LNCAP (cell line): ENCODE results near the gene CBX2.

Experiments
- TF ChIP-seq, protein P1 (sequence below): fragments of 450-650 bp; IDR thresholded peaks from 2 replicates; pipeline ENCODE4 v1.5.1; 2017; ENCODE audit warnings: mild to moderate bottlenecking

The CBX2 gene

DNA sequence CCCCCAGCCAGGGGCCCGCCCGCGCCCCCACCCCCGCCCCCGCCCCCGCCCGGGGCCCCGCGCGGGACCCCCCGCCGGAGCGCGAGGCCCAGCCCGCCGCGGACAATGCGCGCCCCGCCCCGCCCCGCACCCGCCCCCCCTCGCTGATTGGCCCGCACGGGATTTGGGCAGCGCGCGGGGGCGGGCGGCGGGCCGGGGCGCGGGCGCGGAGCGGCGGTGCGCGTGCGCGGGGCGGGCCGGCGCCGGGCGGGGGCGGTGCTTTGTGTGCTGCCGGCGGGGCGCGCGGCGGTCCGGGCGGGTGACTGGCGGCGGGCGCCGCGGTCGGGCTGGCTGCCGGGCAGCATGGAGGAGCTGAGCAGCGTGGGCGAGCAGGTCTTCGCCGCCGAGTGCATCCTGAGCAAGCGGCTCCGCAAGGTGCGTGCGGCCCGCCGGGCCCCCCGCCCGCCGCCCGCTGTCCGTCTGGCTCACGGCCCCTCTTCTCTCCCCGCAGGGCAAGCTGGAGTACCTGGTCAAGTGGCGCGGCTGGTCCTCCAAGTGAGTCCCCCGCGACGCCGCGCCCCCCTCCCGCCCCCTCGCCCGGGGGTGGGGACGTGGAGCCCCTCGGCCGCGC lies at the start of gene CBX2:
CBX2 (plus strand) TSS at position 255 of the 610 bp plus-strand sequence; CDS start at position 343, 88 bp downstream.
- TF ChIP-seq, protein P1, sequence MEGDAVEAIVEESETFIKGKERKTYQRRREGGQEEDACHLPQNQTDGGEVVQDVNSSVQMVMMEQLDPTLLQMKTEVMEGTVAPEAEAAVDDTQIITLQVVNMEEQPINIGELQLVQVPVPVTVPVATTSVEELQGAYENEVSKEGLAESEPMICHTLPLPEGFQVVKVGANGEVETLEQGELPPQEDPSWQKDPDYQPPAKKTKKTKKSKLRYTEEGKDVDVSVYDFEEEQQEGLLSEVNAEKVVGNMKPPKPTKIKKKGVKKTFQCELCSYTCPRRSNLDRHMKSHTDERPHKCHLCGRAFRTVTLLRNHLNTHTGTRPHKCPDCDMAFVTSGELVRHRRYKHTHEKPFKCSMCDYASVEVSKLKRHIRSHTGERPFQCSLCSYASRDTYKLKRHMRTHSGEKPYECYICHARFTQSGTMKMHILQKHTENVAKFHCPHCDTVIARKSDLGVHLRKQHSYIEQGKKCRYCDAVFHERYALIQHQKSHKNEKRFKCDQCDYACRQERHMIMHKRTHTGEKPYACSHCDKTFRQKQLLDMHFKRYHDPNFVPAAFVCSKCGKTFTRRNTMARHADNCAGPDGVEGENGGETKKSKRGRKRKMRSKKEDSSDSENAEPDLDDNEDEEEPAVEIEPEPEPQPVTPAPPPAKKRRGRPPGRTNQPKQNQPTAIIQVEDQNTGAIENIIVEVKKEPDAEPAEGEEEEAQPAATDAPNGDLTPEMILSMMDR, result no peak

DNA sequence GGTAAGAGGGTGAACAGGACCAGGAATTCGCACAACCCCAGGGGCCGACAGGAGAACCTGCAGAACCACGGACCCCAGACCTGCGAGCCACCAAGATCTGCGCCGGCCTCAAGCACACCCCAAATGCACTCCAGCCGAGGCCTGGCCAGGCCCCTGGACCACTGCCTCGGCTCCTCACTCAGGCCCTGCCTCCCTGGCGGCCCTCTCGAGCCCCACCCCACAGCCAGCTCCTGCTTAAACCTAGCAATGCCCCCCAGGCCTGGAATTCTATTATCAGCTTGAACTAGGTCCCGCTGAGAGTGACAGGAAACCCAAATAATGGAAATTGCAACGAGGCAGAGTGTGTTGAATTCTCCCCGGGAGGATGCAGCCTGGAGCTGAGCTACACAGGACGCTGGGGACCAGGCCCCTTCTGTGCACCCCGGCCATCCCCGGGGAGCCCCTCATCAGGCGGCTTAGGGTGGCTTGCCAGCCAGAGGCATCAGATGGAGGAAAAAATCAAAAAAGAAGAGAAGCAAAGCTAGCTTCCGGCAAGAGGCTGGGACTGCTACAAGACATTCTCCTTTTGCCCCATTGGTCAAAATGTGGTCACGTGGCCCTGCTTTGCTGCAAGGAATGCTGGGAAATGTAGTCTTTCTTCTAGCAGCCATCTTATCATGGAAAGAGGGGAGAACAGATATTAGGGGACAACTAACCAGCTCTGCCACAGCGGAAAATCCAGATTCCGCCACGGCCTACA lies 49.6 kb upstream of the CBX2 start:
- TF ChIP-seq, protein P1, result no peak

DNA sequence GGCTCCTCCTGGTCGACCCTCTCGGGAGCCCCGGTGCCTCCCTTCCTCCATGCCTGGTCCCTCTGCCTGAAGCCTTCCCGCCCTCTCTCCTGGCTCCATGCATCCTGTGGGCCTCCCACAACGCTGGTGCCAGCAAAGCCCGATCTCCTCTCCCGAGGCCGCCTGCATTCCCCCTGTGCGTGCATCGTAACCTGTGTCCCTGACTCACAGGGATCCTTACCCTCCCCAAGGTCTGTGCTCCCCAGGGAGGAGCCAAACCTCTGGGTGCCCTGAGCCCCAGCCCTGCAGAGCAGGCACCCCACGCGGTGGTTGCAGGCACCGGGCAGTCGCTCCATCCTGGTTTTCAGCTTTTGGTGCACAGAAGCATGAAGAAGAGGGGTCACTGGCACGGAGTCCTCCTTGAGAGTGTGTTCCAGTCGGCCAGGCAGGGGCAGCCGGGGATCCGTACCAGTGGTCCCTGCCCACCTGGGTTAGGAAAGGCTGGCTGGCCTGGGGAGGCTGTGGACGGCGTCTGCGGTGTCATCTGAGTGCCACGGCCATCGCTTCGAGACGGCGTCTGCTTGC lies 49.0 kb upstream of the CBX2 start:
- TF ChIP-seq, protein P1, result no peak

DNA sequence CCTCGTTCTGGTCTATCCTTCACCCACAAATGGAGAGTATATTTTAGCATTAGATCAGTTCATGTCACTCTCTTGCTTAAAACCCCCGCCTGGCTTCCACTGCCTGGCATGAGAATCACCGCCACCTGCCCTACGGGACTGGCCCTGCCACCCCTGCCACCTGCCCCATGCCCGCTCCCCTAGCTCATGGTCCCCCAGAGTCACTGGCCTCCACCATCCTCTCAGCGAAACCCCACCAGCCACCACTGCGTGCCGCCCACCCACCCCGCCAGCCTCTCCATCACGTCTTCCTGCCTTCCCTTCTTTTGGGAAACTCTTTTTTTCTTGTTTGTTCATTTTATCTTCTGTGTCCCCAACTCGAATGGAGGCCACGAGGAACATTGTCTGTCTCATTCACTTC lies 48.2 kb upstream of the CBX2 start:
- TF ChIP-seq, protein P1, result no peak

DNA sequence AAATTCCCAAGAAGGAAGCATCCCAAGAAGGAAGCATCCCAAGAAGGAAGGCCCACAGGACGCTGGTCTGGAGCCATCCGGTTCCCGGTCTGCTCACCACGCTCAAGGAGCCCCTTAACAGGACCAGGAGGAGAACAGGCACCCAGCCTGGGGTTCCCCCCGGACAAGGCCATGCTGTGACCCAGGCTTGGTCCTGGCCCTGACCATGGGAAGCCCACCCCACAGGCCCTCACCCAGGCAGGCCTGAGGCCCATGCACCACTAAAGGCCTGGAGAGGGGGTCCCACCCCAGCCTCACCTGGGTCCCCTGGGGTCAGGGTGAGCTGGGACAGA lies 47.5 kb upstream of the CBX2 start:
- TF ChIP-seq, protein P1, result no peak

DNA sequence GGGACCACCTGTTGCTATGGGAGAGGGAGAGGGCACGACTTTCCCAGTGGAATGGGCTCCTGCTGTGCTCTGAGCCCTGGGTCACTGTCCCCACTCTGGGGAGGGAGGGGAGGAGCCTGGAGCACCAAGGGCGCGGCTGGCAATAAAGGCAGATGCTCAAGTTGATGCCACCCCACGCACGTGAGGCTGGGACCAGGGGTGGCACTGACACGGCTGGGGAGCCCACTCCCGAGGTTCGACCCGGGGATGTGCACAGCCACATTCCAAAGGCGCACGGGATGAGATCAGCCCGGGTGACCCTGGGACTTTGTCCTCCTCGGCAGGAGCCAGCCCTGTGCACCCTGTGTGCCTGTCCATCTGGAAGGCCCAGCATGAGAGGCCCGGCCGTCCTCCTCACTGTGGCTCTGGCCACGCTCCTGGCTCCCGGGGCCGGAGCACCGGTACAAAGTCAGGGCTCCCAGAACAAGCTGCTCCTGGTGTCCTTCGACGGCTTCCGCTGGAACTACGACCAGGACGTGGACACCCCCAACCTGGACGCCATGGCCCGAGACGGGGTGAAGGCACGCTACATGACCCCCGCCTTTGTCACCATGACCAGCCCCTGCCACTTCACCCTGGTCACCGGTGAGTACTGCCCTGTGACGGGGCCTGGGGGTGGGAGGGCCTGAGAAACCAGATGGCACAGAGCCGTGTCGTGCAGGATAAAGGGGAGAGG lies 47.0 kb upstream of the CBX2 start, which contains the start of gene ENPP7:
ENPP7 (plus strand) TSS at position 175 of the 715 bp plus-strand sequence; CDS start at position 372, 197 bp downstream.
- TF ChIP-seq, protein P1, result no peak

DNA sequence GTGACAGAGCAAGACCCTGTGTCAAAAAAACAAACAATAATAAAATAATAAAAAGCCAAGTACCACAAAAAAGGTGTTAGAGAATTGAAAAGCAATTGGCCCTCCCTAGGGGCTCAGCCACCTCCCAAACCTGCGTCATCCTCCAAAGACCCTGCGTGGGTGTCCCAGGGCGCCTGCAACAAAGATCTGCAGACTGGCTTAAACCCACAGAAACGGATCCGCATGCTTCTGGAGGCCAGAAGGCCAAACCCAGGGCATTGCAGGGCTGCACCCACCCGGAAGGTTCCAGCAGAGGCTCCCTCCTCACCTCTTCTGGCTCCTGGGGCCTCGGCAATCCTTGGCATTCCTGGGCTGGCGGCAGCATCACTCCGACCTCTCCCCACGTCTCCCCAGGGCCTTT lies 45.7 kb upstream of the CBX2 start:
- TF ChIP-seq, protein P1, result no peak
